ENCODE measurements around the gene SRPRB.

The SRPRB gene

GRCh38 chr3:133835418-133835743 is 29.8 kb downstream of the SRPRB start:
- Histone ChIP-seq H3K18ac (ENCODE audit: low read length) (no peak overlapping the region), H2AK5ac (ENCODE audit: low read length) (no peak overlapping the region), H3K56ac (ENCODE audit: low read length) (no peak overlapping the region), H3K4me1 (ENCODE audit: control insufficient read depth, low read depth, low read length) (no peaks in the 10 kb centered on the region), H3K79me2 (ENCODE audit: control insufficient read depth, insufficient read depth, low read length) (no peaks in the 10 kb centered on the region), H4K5ac (ENCODE audit: low read length) (no peak overlapping the region), H3K4me3 (ENCODE audit: low read length) (no peak overlapping the region), H3K4ac (ENCODE audit: low read depth, low read length) (no peak overlapping the region), H3K4me2 (ENCODE audit: low read length) (no peak overlapping the region), H2BK5ac (ENCODE audit: low read length) (no peak overlapping the region), H3K27ac (ENCODE audit: low read depth, low read length) (no peak overlapping the region), H3K79me1 (ENCODE audit: low read length) (no peaks in the 10 kb centered on the region), H3K36me3 (ENCODE audit: control insufficient read depth, insufficient read depth, low read length) (no peaks in the 10 kb centered on the region), H3K27me3 (ENCODE audit: insufficient read depth, low read length, poor library complexity) (no peaks in the 10 kb centered on the region), H4K8ac (ENCODE audit: low read depth, low read length) (no peak overlapping the region), H3K9ac (ENCODE audit: low read length) (no peak overlapping the region), H3K23ac (ENCODE audit: low read length) (no peak overlapping the region), H2BK15ac (replicated peaks; ENCODE audit: low read depth) (no peak overlapping the region), H2BK120ac (ENCODE audit: low read depth, low read length) (no peak overlapping the region)
- no CpG with 5 or more reads among the region's 3 CpGs for WGBS (ENCODE audit: extremely low coverage, insufficient coverage, low lambda C conversion rate)
- no peak for DNase-seq

- no peak overlapping the region for H4K5ac ChIP-seq (ENCODE audit: low read length)
- H3K79me1 ChIP-seq (ENCODE audit: low read length), result no peaks in the 10 kb centered on the region
- H3K4me2 ChIP-seq (ENCODE audit: low read length), result no peak overlapping the region
- H2BK120ac ChIP-seq (ENCODE audit: low read depth, low read length), result no peak overlapping the region
- no peaks in the 10 kb centered on the region for H3K79me2 ChIP-seq (ENCODE audit: control insufficient read depth, insufficient read depth, low read length)
- H2AK5ac ChIP-seq (ENCODE audit: low read length), result no peak overlapping the region
- H3K27ac ChIP-seq (ENCODE audit: low read depth, low read length), result no peak overlapping the region
- H2BK15ac ChIP-seq (replicated peaks; ENCODE audit: low read depth), result no peak overlapping the region
- H3K18ac ChIP-seq (ENCODE audit: low read length), result no peak overlapping the region
- H3K4ac ChIP-seq (ENCODE audit: low read depth, low read length), result no peak overlapping the region
- no peak overlapping the region for H2BK5ac ChIP-seq (ENCODE audit: low read length)
- no CpG with 5 or more reads among the region's 4 CpGs for WGBS (ENCODE audit: extremely low coverage, insufficient coverage, low lambda C conversion rate)
- no peaks in the 10 kb centered on the region for H3K36me3 ChIP-seq (ENCODE audit: control insufficient read depth, insufficient read depth, low read length)
- no peak overlapping the region for H3K56ac ChIP-seq (ENCODE audit: low read length)
- no peak for DNase-seq
- no peak overlapping the region for H3K4me3 ChIP-seq (ENCODE audit: low read length)
- no peaks in the 10 kb centered on the region for H3K27me3 ChIP-seq (ENCODE audit: insufficient read depth, low read length, poor library complexity)
- no peaks in the 10 kb centered on the region for H3K4me1 ChIP-seq (ENCODE audit: control insufficient read depth, low read depth, low read length)
- no peak overlapping the region for H3K9ac ChIP-seq (ENCODE audit: low read length)
- no peak overlapping the region for H3K23ac ChIP-seq (ENCODE audit: low read length)
- no peak overlapping the region for H4K8ac ChIP-seq (ENCODE audit: low read depth, low read length)
Observed at GRCh38 chr3:133835961-133836360, 30.3 kb downstream of the SRPRB start.

GRCh38 chr3:133836497-133837158 is 31.0 kb downstream of the SRPRB start:
- no peaks in the 10 kb centered on the region for H3K4me1 ChIP-seq (ENCODE audit: control insufficient read depth, low read depth, low read length)
- no peak for DNase-seq
- no CpG with 5 or more reads among the region's 6 CpGs for WGBS (ENCODE audit: extremely low coverage, insufficient coverage, low lambda C conversion rate)

GRCh38 chr3:133837487-133838295 is 32.1 kb downstream of the SRPRB start:
- no peak overlapping the region for H3K4me3 ChIP-seq (ENCODE audit: low read length)
- H3K56ac ChIP-seq (ENCODE audit: low read length), result no peak overlapping the region
- no peak for DNase-seq
- no peak overlapping the region for H3K18ac ChIP-seq (ENCODE audit: low read length)
- WGBS (ENCODE audit: extremely low coverage, insufficient coverage, low lambda C conversion rate), result no CpG with 5 or more reads among the region's 22 CpGs
- H3K79me1 ChIP-seq (ENCODE audit: low read length), result no peaks in the 10 kb centered on the region
- no peaks in the 10 kb centered on the region for H3K36me3 ChIP-seq (ENCODE audit: control insufficient read depth, insufficient read depth, low read length)
- no peaks in the 10 kb centered on the region for H3K4me1 ChIP-seq (ENCODE audit: control insufficient read depth, low read depth, low read length)
- H3K27ac ChIP-seq (ENCODE audit: low read depth, low read length), result no peak overlapping the region
- no peak overlapping the region for H4K5ac ChIP-seq (ENCODE audit: low read length)
- no peak overlapping the region for H2BK5ac ChIP-seq (ENCODE audit: low read length)
- H2BK120ac ChIP-seq (ENCODE audit: low read depth, low read length), result no peak overlapping the region
- H3K79me2 ChIP-seq (ENCODE audit: control insufficient read depth, insufficient read depth, low read length), result no peaks in the 10 kb centered on the region
- H4K8ac ChIP-seq (ENCODE audit: low read depth, low read length), result no peak overlapping the region
- no peak overlapping the region for H3K23ac ChIP-seq (ENCODE audit: low read length)
- H3K4me2 ChIP-seq (ENCODE audit: low read length), result no peak overlapping the region
- H2BK15ac ChIP-seq (replicated peaks; ENCODE audit: low read depth), result no peak overlapping the region
- H2AK5ac ChIP-seq (ENCODE audit: low read length), result no peak overlapping the region
- H3K9ac ChIP-seq (ENCODE audit: low read length), result no peak overlapping the region
- H3K4ac ChIP-seq (ENCODE audit: low read depth, low read length), result no peak overlapping the region
- H3K27me3 ChIP-seq (ENCODE audit: insufficient read depth, low read length, poor library complexity), result no peaks in the 10 kb centered on the region

More at GRCh38 chr3:133836497-133837158, 31.0 kb downstream of the SRPRB start:
- no peak overlapping the region for H3K56ac ChIP-seq (ENCODE audit: low read length)
- no peak overlapping the region for H2BK5ac ChIP-seq (ENCODE audit: low read length)
- H3K27ac ChIP-seq (ENCODE audit: low read depth, low read length), result no peak overlapping the region
- no peaks in the 10 kb centered on the region for H3K27me3 ChIP-seq (ENCODE audit: insufficient read depth, low read length, poor library complexity)
- no peaks in the 10 kb centered on the region for H3K36me3 ChIP-seq (ENCODE audit: control insufficient read depth, insufficient read depth, low read length)
- H3K23ac ChIP-seq (ENCODE audit: low read length), result no peak overlapping the region
- no peak overlapping the region for H2AK5ac ChIP-seq (ENCODE audit: low read length)
- no peaks in the 10 kb centered on the region for H3K79me2 ChIP-seq (ENCODE audit: control insufficient read depth, insufficient read depth, low read length)
- H3K4ac ChIP-seq (ENCODE audit: low read depth, low read length), result no peak overlapping the region
- H4K8ac ChIP-seq (ENCODE audit: low read depth, low read length), result no peak overlapping the region
- H3K79me1 ChIP-seq (ENCODE audit: low read length), result no peaks in the 10 kb centered on the region
- H4K5ac ChIP-seq (ENCODE audit: low read length), result no peak overlapping the region
- H3K9ac ChIP-seq (ENCODE audit: low read length), result no peak overlapping the region
- no peak overlapping the region for H3K4me3 ChIP-seq (ENCODE audit: low read length)
- no peak overlapping the region for H2BK15ac ChIP-seq (replicated peaks; ENCODE audit: low read depth)
- no peak overlapping the region for H3K18ac ChIP-seq (ENCODE audit: low read length)
- no peak overlapping the region for H3K4me2 ChIP-seq (ENCODE audit: low read length)
- no peak overlapping the region for H2BK120ac ChIP-seq (ENCODE audit: low read depth, low read length)

- no peak overlapping the region for H3K4me3 ChIP-seq (ENCODE audit: low read length)
- H2BK15ac ChIP-seq (replicated peaks; ENCODE audit: low read depth), result no peak overlapping the region
- no peak overlapping the region for H3K4me2 ChIP-seq (ENCODE audit: low read length)
- no peak overlapping the region for H2BK5ac ChIP-seq (ENCODE audit: low read length)
- H3K79me1 ChIP-seq (ENCODE audit: low read length), result no peaks in the 10 kb centered on the region
- H4K8ac ChIP-seq (ENCODE audit: low read depth, low read length), result no peak overlapping the region
- no peak overlapping the region for H3K9ac ChIP-seq (ENCODE audit: low read length)
- no peaks in the 10 kb centered on the region for H3K79me2 ChIP-seq (ENCODE audit: control insufficient read depth, insufficient read depth, low read length)
- no peak overlapping the region for H3K18ac ChIP-seq (ENCODE audit: low read length)
- no peak overlapping the region for H2BK120ac ChIP-seq (ENCODE audit: low read depth, low read length)
- no peaks in the 10 kb centered on the region for H3K4me1 ChIP-seq (ENCODE audit: control insufficient read depth, low read depth, low read length)
- no peaks in the 10 kb centered on the region for H3K36me3 ChIP-seq (ENCODE audit: control insufficient read depth, insufficient read depth, low read length)
- WGBS (ENCODE audit: extremely low coverage, insufficient coverage, low lambda C conversion rate), result no CpG with 5 or more reads among the region's 4 CpGs
- no peaks in the 10 kb centered on the region for H3K27me3 ChIP-seq (ENCODE audit: insufficient read depth, low read length, poor library complexity)
- no peak overlapping the region for H3K56ac ChIP-seq (ENCODE audit: low read length)
- no peak for DNase-seq
- H4K5ac ChIP-seq (ENCODE audit: low read length), result no peak overlapping the region
- H3K4ac ChIP-seq (ENCODE audit: low read depth, low read length), result no peak overlapping the region
- no peak overlapping the region for H2AK5ac ChIP-seq (ENCODE audit: low read length)
- H3K23ac ChIP-seq (ENCODE audit: low read length), result no peak overlapping the region
- no peak overlapping the region for H3K27ac ChIP-seq (ENCODE audit: low read depth, low read length)
Observed at GRCh38 chr3:133838296-133838789, 32.7 kb downstream of the SRPRB start.

Data from mesendoderm (in vitro differentiated cells).